RWPE1 (cell line): ENCODE results near the gene CDH12.
A peak's percentile ranks its signal among the peaks of the same experiment; 100 is the strongest.

Experiments used
- CTCF ChIA-PET: fragments of 350-600 bp; sonication (Branson Sonifier 250); formaldehyde crosslinking; extraction: SDS; loops from one replicate; lab custom pipeline; 2021; lab: Yijun Ruan, JAX
- POLR2A ChIA-PET: fragments of 400-600 bp; formaldehyde crosslinking; extraction: SDS; loops from one replicate; lab custom pipeline; 2020; ENCODE audit warnings: antibody characterized with exemption; ENCODE audit not compliant: low non-redundant PET; lab: Yijun Ruan, JAX
- DNase-seq: peaks from one replicate; pipeline ENCODE4 v3.0.0; 2012; ENCODE audit warnings: low spot score
- H3K27ac ChIP-seq: fragments of 450-650 bp; 2 replicates; pipeline ENCODE4 v1.5.1; 2017
- CTCF ChIP-seq: fragments of 450-650 bp; conservative IDR thresholded peaks from 2 replicates; pipeline ENCODE4 v1.5.1; 2017; ENCODE audit warnings: low read depth, mild to moderate bottlenecking

Gene CDH12

GRCh38 chr5:22693121-22693520 is 160.0 kb downstream of the CDH12 start:
- no peak for TF ChIP-seq CTCF
- ChIA-PET POLR2A (no interaction called here), CTCF (no interaction called here)
- H3K27ac ChIP-seq = no peak overlapping the region
- DNase-seq = no peak

- no peak for DNase-seq
- TF ChIP-seq CTCF = no peak
- ChIA-PET POLR2A (no interaction called here), CTCF (no interaction called here)
- no peak overlapping the region for H3K27ac ChIP-seq
Observed at GRCh38 chr5:22683050-22683449, 170.1 kb downstream of the CDH12 start.

- POLR2A ChIA-PET = no interaction called here
- peak; percentile 1 for DNase-seq
- CTCF ChIA-PET = interaction anchor here (0.6 kb wide), 1 partner anchor 576 kb away, joined by 3 read pairs; no protein-coding TSS in a partner anchor
- TF ChIP-seq CTCF = no peak
- H3K27ac ChIP-seq = no peak overlapping the region
Observed at GRCh38 chr5:22678886-22679285, 174.3 kb downstream of the CDH12 start.

GRCh38 chr5:22673131-22673530 is 180.0 kb downstream of the CDH12 start:
- ChIA-PET POLR2A (no interaction called here), CTCF (no interaction called here)
- no peak for TF ChIP-seq CTCF
- no peak overlapping the region for H3K27ac ChIP-seq
- DNase-seq = no peak

- DNase-seq = no peak
- TF ChIP-seq CTCF = no peak
- POLR2A ChIA-PET = no interaction called here
- CTCF ChIA-PET = no interaction called here
- no peak overlapping the region for H3K27ac ChIP-seq
Observed at GRCh38 chr5:22669345-22669744, 183.8 kb downstream of the CDH12 start.

GRCh38 chr5:22665801-22666200 is 187.3 kb downstream of the CDH12 start:
- ChIA-PET POLR2A (no interaction called here), CTCF (interaction anchor here (0.8 to 1.0 kb wide), 2 partner anchors 25 to 93 kb away, joined by 3 to 4 read pairs; no protein-coding TSS in a partner anchor)
- no peak for TF ChIP-seq CTCF
- H3K27ac ChIP-seq = no peak overlapping the region
- no peak for DNase-seq
